Peyer's patch (tissue), 4 donors: ENCODE measurements around the gene MACROD2. TPM values are rescaled to one million over a fixed set of nuclear protein-coding genes. Genes with fewer than 3 reads are reported as not detected.

Experiments used
- DNase-seq, 3 donors: peaks; one replicate each; pipeline ENCODE4 v3.0.0-alpha.2; 2017 to 2019
- H3K27ac ChIP-seq, 4 donors: fragments of 200-600 bp; sonication (generic); one replicate each; pipeline ENCODE4 v1.5.1; 2016 to 2019
- H3K27me3 ChIP-seq, 2 donors: fragments of 200-600 bp; sonication (generic); one replicate each; pipeline ENCODE4 v1.5.1; 2019
- H3K36me3 ChIP-seq, 3 donors: fragments of 200-600 bp; sonication (generic); one replicate each; pipeline ENCODE4 v1.5.1; 2016 to 2019
- H3K4me1 ChIP-seq, 4 donors: fragments of 200-600 bp; sonication (generic); one replicate each; pipeline ENCODE4 v1.5.1; 2016 to 2019
- H3K4me3 ChIP-seq, 4 donors: fragments of 200-600 bp; sonication (generic); 1 replicate in 3 of 4; 2 replicates in 1 of 4; pipeline ENCODE4 v1.5.1; 2016 to 2019; ENCODE audit warnings: mild to moderate bottlenecking in 1 of 4
- H3K9me3 ChIP-seq, 4 donors: fragments of 200-600 bp; sonication (generic); one replicate each; pipeline ENCODE4 v1.5.1; 2016 to 2019; ENCODE audit warnings: mild to moderate bottlenecking in 1 of 4
- POLR2A ChIP-seq, 2 donors: fragments of 450-650 bp; IDR thresholded peaks; one replicate each; pipeline ENCODE4 v1.5.1; 2017; ENCODE audit warnings: antibody characterized with exemption in 2 of 2, mild to moderate bottlenecking in 2 of 2, moderate library complexity in 2 of 2
- total RNA-seq, 4 donors: library from RNA; depleted of rRNA; stranded (reverse); fragments of >200 nt; gene quantifications; one replicate each; pipeline ENCODE4 v1.1.0, GENCODE V29; 2016
- TF ChIP-seq, protein P1 (sequence below), 6 experiments: fragments of 450-650 bp in 4 of 6; fragments of 200-600 bp in 2 of 6; sonication (generic) in 1 of 6; IDR thresholded peaks; one replicate each; pipeline ENCODE4 v1.5.1; 2017 to 2019; ENCODE audit warnings: antibody characterized with exemption in 6 of 6, mild to moderate bottlenecking in 3 of 6, moderate library complexity in 1 of 6

MACROD2 gene
- 10 to 100 TPM in 1 of 4 donors, 1 to 10 TPM in 3; 2.5 to 10.7 (median 6.5) TPM for total RNA-seq

DNA sequence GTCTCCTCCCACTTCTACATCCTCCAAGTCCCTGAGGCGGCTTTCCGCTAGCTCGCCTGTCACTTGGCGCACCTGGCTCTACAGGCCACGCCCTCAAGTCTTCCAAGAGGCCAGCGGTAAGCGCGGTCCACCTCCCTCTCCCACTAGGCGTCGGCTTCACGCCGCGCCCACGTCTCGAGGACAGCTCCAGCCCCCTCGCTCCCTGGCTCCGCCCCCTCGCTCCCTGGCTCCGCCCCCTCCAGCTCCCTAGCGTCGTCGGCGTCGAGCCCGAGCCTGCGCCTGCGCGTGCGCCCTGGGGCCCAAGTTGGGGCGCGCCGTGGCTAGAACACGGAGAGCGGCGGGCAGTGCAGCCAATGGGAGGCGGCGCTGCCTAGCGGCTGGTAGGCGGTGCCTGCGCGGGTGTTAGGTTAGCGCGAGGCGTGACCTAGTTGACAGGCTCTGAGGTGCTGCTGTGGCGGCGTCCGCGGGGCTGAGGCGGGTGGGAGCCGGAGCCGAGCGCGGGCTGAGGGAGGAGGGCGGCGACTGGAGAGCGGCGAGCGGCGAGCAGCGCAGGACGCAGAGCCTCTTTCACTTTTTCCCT, at the start of gene MACROD2:
Gene MACROD2 (plus strand): TSS at position 431 of the 580 bp plus-strand sequence.
- TF ChIP-seq, protein P1, sequence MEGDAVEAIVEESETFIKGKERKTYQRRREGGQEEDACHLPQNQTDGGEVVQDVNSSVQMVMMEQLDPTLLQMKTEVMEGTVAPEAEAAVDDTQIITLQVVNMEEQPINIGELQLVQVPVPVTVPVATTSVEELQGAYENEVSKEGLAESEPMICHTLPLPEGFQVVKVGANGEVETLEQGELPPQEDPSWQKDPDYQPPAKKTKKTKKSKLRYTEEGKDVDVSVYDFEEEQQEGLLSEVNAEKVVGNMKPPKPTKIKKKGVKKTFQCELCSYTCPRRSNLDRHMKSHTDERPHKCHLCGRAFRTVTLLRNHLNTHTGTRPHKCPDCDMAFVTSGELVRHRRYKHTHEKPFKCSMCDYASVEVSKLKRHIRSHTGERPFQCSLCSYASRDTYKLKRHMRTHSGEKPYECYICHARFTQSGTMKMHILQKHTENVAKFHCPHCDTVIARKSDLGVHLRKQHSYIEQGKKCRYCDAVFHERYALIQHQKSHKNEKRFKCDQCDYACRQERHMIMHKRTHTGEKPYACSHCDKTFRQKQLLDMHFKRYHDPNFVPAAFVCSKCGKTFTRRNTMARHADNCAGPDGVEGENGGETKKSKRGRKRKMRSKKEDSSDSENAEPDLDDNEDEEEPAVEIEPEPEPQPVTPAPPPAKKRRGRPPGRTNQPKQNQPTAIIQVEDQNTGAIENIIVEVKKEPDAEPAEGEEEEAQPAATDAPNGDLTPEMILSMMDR (IDR thresholded peaks at IDR 0.05): peak in 3 of 6 experiments; percentile 21 to 22 (median 22)
- peak; percentile 19 to 71 for TF ChIP-seq POLR2A (IDR thresholded peaks at IDR 0.05)
- no peaks in the 10 kb centered on the region for H3K36me3 ChIP-seq
- peak within 1 kb of the TSS in 3 of 4 donors; percentile 63 to 80 (median 69) for H3K27ac ChIP-seq
- peak; percentile 31 to 98 (median 92) for DNase-seq
- peak within 1 kb of the TSS; percentile 32 to 81 (median 60) for H3K4me3 ChIP-seq
- H3K27me3 ChIP-seq: no peaks in the 10 kb centered on the region
- peaks cover 0 to 8% (median 0%) of the 10 kb centered on the region in 4 donors for H3K4me1 ChIP-seq
- H3K9me3 ChIP-seq: peaks cover 0 to 5% (median 0%) of the 10 kb centered on the region in 4 donors

DNA sequence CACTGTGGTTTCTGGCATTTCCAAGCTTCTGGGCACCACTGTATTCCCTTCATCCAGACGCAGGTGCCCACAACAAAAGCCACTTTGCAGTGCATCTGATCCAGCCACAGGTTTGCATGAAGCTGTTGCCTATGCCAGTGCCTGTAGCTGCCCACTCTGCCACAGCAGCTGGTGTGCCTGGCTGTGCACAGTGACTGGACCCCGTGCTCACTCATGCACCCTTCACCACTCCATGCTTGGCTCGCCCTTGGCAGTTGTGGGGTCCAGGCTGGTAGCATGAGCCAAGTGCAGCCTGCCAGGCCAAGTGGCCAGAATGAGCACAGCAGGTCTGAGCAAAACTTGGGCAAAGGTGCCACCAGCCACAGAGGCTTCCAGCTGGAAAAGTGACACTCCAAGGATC, 47.6 kb upstream of the MACROD2 start:
- H3K4me3 ChIP-seq: no peak overlapping the region
- H3K4me1 ChIP-seq: no peaks in the 10 kb centered on the region
- no peaks in the 10 kb centered on the region for H3K36me3 ChIP-seq
- no peak overlapping the region for H3K27ac ChIP-seq
- DNase-seq: no peak
- TF ChIP-seq, protein P1 (IDR thresholded peaks at IDR 0.05): no peak
- no peak for TF ChIP-seq POLR2A (IDR thresholded peaks at IDR 0.05)
- H3K9me3 ChIP-seq: no peaks in the 10 kb centered on the region
- no peaks in the 10 kb centered on the region for H3K27me3 ChIP-seq

DNA sequence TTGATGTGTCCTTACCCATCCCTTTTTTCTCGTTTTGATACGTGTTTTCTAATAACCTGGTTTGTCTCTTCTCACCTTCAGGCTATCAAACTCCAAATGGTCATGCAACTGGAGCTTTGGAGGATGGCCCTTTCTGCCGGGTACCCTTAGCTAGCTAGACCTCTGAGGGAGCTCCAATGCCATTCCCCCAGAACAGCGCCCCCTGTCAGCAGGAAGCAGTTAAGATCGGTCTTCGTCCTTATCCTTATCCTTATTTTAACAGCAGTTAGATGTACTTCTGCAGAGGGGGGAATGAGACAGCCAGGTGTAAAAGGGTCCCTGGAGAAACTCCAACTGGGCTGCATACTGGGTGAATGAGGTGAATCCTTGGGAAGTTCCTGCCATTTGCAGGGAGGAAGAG, 42.1 kb upstream of the MACROD2 start:
- Histone ChIP-seq H3K27ac (no peak overlapping the region), H3K4me1 (no peaks in the 10 kb centered on the region), H3K27me3 (no peaks in the 10 kb centered on the region), H3K9me3 (no peaks in the 10 kb centered on the region), H3K36me3 (no peaks in the 10 kb centered on the region), H3K4me3 (no peak overlapping the region)
- no peak for DNase-seq
- TF ChIP-seq, protein P1 (IDR thresholded peaks at IDR 0.05): no peak
- no peak for TF ChIP-seq POLR2A (IDR thresholded peaks at IDR 0.05)

- Histone ChIP-seq H3K27ac (no peak overlapping the region), H3K36me3 (no peaks in the 10 kb centered on the region), H3K27me3 (no peaks in the 10 kb centered on the region), H3K4me1 (no peaks in the 10 kb centered on the region), H3K9me3 (no peaks in the 10 kb centered on the region), H3K4me3 (no peak overlapping the region)
- no peak for TF ChIP-seq POLR2A (IDR thresholded peaks at IDR 0.05)
- TF ChIP-seq, protein P1 (IDR thresholded peaks at IDR 0.05): no peak
- no peak for DNase-seq
Measured at GRCh38 chr20:13960119-13960518, 35.2 kb upstream of the MACROD2 start.

- H3K36me3 ChIP-seq: no peaks in the 10 kb centered on the region
- no peaks in the 10 kb centered on the region for H3K9me3 ChIP-seq
- H3K4me1 ChIP-seq: no peaks in the 10 kb centered on the region
- DNase-seq: no peak
- no peaks in the 10 kb centered on the region for H3K27me3 ChIP-seq
- H3K27ac ChIP-seq: no peak overlapping the region
- no peak overlapping the region for H3K4me3 ChIP-seq
- no peak for TF ChIP-seq POLR2A (IDR thresholded peaks at IDR 0.05)
- TF ChIP-seq, protein P1 (IDR thresholded peaks at IDR 0.05): no peak
Measured at GRCh38 chr20:13960525-13960924, 34.8 kb upstream of the MACROD2 start.
